ENCODE measurements around the gene PSAPL1.

The PSAPL1 gene

DNA sequence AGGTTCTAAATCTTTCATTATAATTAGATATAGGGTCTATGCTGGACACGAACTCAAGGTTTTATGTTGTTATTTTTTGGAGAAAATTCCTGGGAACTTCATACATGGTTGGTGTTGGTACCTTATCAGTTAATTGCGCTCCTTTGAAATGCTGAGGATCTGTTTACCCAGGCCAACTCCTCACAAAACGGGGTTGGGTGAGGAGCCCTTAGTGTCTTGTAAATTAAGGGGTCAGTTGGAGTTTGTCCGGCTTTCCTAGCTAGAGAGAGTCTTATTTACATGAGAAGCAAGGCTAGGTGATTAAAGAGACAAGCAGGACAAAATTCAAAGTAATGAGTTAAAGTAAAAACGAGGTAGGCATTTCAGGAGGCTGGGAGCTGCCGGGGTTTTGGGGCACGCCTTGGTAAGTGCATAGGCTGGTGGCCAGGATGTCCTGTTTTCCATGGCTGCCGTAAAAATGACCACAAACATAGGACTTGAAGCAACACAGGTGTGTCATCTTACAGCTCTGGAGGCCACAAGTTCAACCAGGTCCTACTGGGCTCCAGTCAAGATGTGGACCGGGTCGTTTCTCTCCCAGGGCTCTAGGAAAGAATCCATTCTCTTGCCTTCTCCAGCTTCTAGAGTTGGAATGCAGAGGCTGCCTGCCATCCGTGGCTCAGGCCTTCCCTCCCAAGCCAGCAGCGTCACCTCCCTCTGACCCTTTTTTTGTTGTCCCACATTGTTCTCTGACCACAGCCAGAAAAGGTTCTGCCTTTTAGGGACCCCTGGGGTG lies 19.8 kb downstream of the PSAPL1 start:
- Histone ChIP-seq H3K9ac (ENCODE audit: low read depth, low read length) (no peak overlapping the region), H3K4me1 (ENCODE audit: control insufficient read depth, insufficient read depth, low read length) (no peaks in the 10 kb centered on the region), H3K27me3 (ENCODE audit: control insufficient read depth, insufficient read depth, low read length) (peaks cover 25% of the 10 kb centered on the region), H3K9me3 (replicated peaks; ENCODE audit: low read length) (no peaks in the 10 kb centered on the region), H3K36me3 (ENCODE audit: insufficient read depth, low read length) (no peaks in the 10 kb centered on the region), H3K4me2 (ENCODE audit: low read length) (no peak overlapping the region), H3K4me3 (ENCODE audit: low read length) (no peak overlapping the region)

DNA sequence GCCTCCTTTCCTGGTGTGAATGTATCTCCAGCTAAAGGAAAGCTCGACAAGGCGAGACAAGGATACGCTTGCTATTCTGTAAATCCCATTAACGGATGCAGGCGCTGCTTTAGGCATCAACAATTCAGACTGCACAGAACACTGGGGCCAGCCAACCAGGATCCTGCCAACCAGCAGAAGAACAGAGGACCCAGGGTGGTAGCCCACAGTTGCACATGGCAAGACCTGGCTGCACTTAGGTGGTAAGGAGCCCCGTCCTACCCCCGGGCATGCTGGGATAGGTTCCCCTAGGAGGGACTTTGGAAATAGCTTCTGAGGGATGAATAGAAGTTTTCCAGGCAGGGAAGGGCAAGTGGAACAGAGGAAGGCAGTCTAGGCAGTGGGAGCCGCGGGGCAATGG lies 20.7 kb downstream of the PSAPL1 start:
- Histone ChIP-seq H3K4me3 (ENCODE audit: low read length) (no peak overlapping the region), H3K4me2 (ENCODE audit: low read length) (no peak overlapping the region), H3K9ac (ENCODE audit: low read depth, low read length) (no peak overlapping the region), H3K4me1 (ENCODE audit: control insufficient read depth, insufficient read depth, low read length) (no peaks in the 10 kb centered on the region), H3K36me3 (ENCODE audit: insufficient read depth, low read length) (no peaks in the 10 kb centered on the region), H3K9me3 (replicated peaks; ENCODE audit: low read length) (no peaks in the 10 kb centered on the region), H3K27me3 (ENCODE audit: control insufficient read depth, insufficient read depth, low read length) (peaks cover 18% of the 10 kb centered on the region)

GRCh38 chr4:7412554-7412912 lies 22.2 kb downstream of the PSAPL1 start:
- no peak overlapping the region for H3K4me3 ChIP-seq (ENCODE audit: low read length)
- H3K4me2 ChIP-seq (ENCODE audit: low read length), result no peak overlapping the region
- H3K27me3 ChIP-seq (ENCODE audit: control insufficient read depth, insufficient read depth, low read length), result peaks cover 18% of the 10 kb centered on the region
- no peak overlapping the region for H3K9ac ChIP-seq (ENCODE audit: low read depth, low read length)
- no peaks in the 10 kb centered on the region for H3K36me3 ChIP-seq (ENCODE audit: insufficient read depth, low read length)
- no peaks in the 10 kb centered on the region for H3K4me1 ChIP-seq (ENCODE audit: control insufficient read depth, insufficient read depth, low read length)
- H3K9me3 ChIP-seq (replicated peaks; ENCODE audit: low read length), result no peaks in the 10 kb centered on the region

DNA sequence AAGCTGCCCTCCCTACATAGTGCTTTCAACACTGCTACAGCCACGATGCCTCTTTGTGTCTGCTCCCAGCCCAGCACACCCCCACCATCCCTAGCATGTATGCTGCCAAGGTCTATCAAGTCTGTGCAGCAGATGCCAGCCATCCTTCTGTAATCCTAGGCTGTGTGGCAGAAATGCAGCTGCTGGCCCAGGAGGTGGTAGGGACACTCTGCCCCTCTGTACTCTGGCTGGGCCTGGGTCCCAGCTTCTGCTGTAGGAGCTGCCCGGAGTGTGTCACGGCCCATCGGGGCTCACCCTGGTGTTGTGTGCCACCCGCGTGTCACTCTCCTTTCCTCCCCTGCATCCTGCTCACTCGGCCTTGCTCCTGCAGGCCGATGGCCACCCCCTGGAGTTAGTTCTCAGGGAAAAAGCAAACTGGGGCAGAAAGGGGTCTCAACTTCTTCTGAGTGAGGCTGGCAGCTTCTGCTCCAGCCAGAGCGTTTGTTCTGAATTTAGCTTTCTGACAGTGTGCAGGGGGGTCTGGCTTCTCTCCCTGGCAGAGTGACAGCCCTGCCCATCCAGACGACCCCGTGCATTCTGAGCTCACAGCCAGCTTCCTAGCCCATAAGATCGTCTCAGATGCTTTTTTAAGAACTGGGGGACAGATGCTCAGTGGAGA lies 22.7 kb downstream of the PSAPL1 start:
- Histone ChIP-seq H3K27me3 (ENCODE audit: control insufficient read depth, insufficient read depth, low read length) (peaks cover 18% of the 10 kb centered on the region), H3K4me2 (ENCODE audit: low read length) (no peak overlapping the region), H3K36me3 (ENCODE audit: insufficient read depth, low read length) (no peaks in the 10 kb centered on the region), H3K4me3 (ENCODE audit: low read length) (no peak overlapping the region), H3K4me1 (ENCODE audit: control insufficient read depth, insufficient read depth, low read length) (no peaks in the 10 kb centered on the region), H3K9ac (ENCODE audit: low read depth, low read length) (no peak overlapping the region), H3K9me3 (replicated peaks; ENCODE audit: low read length) (no peaks in the 10 kb centered on the region)

- H3K9ac ChIP-seq (ENCODE audit: low read depth, low read length), result no peak overlapping the region
- peaks cover 18% of the 10 kb centered on the region for H3K27me3 ChIP-seq (ENCODE audit: control insufficient read depth, insufficient read depth, low read length)
- H3K4me3 ChIP-seq (ENCODE audit: low read length), result no peak overlapping the region
- H3K4me1 ChIP-seq (ENCODE audit: control insufficient read depth, insufficient read depth, low read length), result no peaks in the 10 kb centered on the region
- no peak overlapping the region for H3K4me2 ChIP-seq (ENCODE audit: low read length)
- H3K36me3 ChIP-seq (ENCODE audit: insufficient read depth, low read length), result no peaks in the 10 kb centered on the region
- no peaks in the 10 kb centered on the region for H3K9me3 ChIP-seq (replicated peaks; ENCODE audit: low read length)
Observed at GRCh38 chr4:7411491-7411890, 23.2 kb downstream of the PSAPL1 start.

DNA sequence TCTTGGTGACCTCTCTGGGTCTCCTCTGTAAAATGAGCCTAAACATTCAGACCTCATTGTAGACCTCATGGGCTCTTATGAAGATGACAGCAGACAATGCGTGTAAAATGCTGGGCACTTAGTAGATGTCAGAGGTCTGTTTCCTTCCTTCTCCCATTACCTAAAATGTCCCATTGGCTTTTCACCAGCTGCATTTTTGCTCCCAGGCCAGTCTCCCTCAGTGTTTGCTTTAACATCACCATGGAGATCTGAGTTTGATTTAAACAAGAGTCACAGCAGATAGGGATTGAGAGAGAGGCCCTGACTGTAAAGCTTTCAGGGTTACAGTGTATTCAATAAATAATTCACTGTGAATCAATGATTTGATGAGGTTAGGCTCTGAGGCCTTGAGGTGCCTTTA lies 24.3 kb downstream of the PSAPL1 start:
- H3K4me1 ChIP-seq (ENCODE audit: control insufficient read depth, insufficient read depth, low read length), result no peaks in the 10 kb centered on the region
- H3K4me2 ChIP-seq (ENCODE audit: low read length), result no peak overlapping the region
- H3K9me3 ChIP-seq (replicated peaks; ENCODE audit: low read length), result no peaks in the 10 kb centered on the region
- peaks cover 18% of the 10 kb centered on the region for H3K27me3 ChIP-seq (ENCODE audit: control insufficient read depth, insufficient read depth, low read length)
- no peaks in the 10 kb centered on the region for H3K36me3 ChIP-seq (ENCODE audit: insufficient read depth, low read length)
- no peak overlapping the region for H3K4me3 ChIP-seq (ENCODE audit: low read length)
- H3K9ac ChIP-seq (ENCODE audit: low read depth, low read length), result no peak overlapping the region

DNA sequence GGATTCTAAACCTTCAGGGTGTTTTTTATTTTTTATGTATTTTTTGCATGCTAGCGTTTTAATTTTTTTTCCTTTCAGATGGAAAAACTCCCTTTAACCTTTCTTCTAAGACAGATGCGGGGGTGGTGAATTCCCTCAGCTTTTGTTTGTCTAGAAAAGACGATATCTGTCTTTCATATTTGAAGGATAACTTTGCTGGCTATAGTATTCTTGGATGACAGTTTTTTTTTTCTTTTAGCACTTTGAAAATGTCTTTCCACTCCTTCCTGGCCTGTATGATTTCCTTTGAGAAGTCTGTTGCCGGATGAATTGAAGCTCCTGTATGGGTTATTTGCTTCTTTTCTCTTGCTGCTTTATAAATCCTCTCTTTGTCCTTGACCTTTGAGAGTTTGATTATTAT lies 26.6 kb downstream of the PSAPL1 start:
- Histone ChIP-seq H3K4me1 (ENCODE audit: control insufficient read depth, insufficient read depth, low read length) (no peaks in the 10 kb centered on the region), H3K4me2 (ENCODE audit: low read length) (no peak overlapping the region), H3K36me3 (ENCODE audit: insufficient read depth, low read length) (no peaks in the 10 kb centered on the region), H3K27me3 (ENCODE audit: control insufficient read depth, insufficient read depth, low read length) (peaks cover 15% of the 10 kb centered on the region), H3K9me3 (replicated peaks; ENCODE audit: low read length) (no peaks in the 10 kb centered on the region), H3K9ac (ENCODE audit: low read depth, low read length) (no peak overlapping the region), H3K4me3 (ENCODE audit: low read length) (no peak overlapping the region)

GRCh38 chr4:7403001-7403400 lies 31.7 kb downstream of the PSAPL1 start:
- Histone ChIP-seq H3K27me3 (ENCODE audit: control insufficient read depth, insufficient read depth, low read length) (peaks cover 10% of the 10 kb centered on the region), H3K4me1 (ENCODE audit: control insufficient read depth, insufficient read depth, low read length) (peaks cover 3% of the 10 kb centered on the region), H3K4me3 (ENCODE audit: low read length) (no peak overlapping the region), H3K9me3 (replicated peaks; ENCODE audit: low read length) (no peaks in the 10 kb centered on the region), H3K4me2 (ENCODE audit: low read length) (no peak overlapping the region), H3K36me3 (ENCODE audit: insufficient read depth, low read length) (no peaks in the 10 kb centered on the region), H3K9ac (ENCODE audit: low read depth, low read length) (no peak overlapping the region)

- H3K4me3 ChIP-seq (ENCODE audit: low read length), result no peak overlapping the region
Observed at GRCh38 chr4:7402526-7402925, 32.2 kb downstream of the PSAPL1 start.

DNA sequence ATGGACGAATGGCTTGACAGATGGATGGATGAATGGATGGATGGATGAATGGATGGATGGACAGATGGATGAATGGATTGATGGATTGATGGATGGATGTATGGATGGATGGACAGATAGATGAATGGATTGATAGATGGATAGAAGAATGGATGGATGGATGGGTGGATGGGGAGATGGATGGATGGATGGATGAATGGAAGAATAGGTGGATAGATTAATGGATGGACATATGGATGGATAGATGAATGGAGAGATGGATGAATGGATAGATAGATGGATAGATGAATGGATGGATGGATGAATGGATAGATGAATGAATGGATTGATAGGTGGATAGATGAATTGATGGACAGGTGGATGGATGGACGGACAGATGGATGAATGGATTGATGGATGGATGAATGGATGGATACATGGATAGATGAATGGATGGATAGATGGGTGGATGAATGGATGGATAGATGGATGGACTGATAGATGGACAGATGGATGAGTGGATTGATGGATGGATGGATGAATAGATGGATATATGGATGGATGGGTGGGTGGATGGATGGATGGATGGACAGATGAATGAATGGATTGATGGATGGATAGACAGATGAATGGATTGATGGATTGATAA lies 33.9 kb downstream of the PSAPL1 start:
- Histone ChIP-seq H3K9ac (ENCODE audit: low read depth, low read length) (no peak overlapping the region), H3K4me3 (ENCODE audit: low read length) (no peak overlapping the region), H3K36me3 (ENCODE audit: insufficient read depth, low read length) (no peaks in the 10 kb centered on the region), H3K4me2 (ENCODE audit: low read length) (no peak overlapping the region), H3K27me3 (ENCODE audit: control insufficient read depth, insufficient read depth, low read length) (peaks cover 24% of the 10 kb centered on the region), H3K9me3 (replicated peaks; ENCODE audit: low read length) (no peaks in the 10 kb centered on the region), H3K4me1 (ENCODE audit: control insufficient read depth, insufficient read depth, low read length) (peaks cover 8% of the 10 kb centered on the region)

More at GRCh38 chr4:7402526-7402925, 32.2 kb downstream of the PSAPL1 start:
- Histone ChIP-seq H3K9me3 (replicated peaks; ENCODE audit: low read length) (no peaks in the 10 kb centered on the region), H3K36me3 (ENCODE audit: insufficient read depth, low read length) (no peaks in the 10 kb centered on the region), H3K4me1 (ENCODE audit: control insufficient read depth, insufficient read depth, low read length) (peaks cover 8% of the 10 kb centered on the region), H3K4me2 (ENCODE audit: low read length) (no peak overlapping the region), H3K27me3 (ENCODE audit: control insufficient read depth, insufficient read depth, low read length) (peaks cover 14% of the 10 kb centered on the region), H3K9ac (ENCODE audit: low read depth, low read length) (no peak overlapping the region)

DNA sequence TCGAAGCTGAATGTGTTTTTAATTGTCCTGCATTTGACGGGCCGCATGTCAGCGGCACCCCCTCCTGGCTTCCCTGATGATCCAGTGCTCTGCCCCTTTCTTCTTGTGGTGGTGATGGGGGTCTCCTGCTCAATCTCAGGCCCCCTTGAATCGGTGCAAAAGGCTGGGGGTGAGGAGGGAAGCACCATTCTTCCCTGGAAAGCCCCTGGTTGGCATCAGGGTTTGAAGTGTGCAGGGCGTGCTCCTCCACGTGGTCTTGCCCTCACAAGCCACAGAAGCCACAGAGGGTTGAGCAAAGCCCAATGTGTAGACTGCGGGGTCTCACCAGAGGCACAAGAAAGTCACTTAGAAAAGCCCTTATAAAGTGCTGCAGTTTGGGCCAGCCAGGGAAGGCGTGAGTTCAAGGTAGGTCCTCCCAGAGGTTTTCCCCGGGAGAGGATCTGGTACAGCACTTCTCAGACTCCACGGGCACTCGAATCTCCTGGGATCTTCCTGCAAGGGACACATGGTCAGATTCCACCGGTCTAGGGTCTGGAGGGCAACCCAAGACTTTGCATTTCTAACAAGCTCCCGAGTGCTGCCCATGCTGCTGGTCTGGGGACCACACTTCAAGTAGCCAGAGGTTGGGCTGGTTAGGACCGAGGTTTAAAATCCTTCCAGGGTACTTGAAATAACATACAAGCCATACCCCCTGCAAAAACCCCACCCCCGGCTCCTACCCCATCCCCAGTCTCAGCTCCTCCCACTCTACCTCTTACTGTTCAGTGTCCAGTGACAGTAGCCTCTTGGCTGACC lies 35.1 kb downstream of the PSAPL1 start:
- Histone ChIP-seq H3K4me2 (ENCODE audit: low read length) (no peak overlapping the region), H3K9ac (ENCODE audit: low read depth, low read length) (no peak overlapping the region), H3K36me3 (ENCODE audit: insufficient read depth, low read length) (no peaks in the 10 kb centered on the region), H3K4me1 (ENCODE audit: control insufficient read depth, insufficient read depth, low read length) (peaks cover 8% of the 10 kb centered on the region), H3K4me3 (ENCODE audit: low read length) (no peak overlapping the region), H3K9me3 (replicated peaks; ENCODE audit: low read length) (no peaks in the 10 kb centered on the region), H3K27me3 (ENCODE audit: control insufficient read depth, insufficient read depth, low read length) (peaks cover 34% of the 10 kb centered on the region)
